Tibial nerve (tissue), 4 donors: ENCODE data around the gene CNTN6. TPM values are rescaled to one million over a fixed set of nuclear protein-coding genes. Genes with fewer than 3 reads are reported as not detected.

ENCODE experiments used
- DNase-seq, 2 donors: peaks; one replicate each; pipeline ENCODE4 v3.0.0-alpha.2; 2019; ENCODE audit warnings: low spot score in 2 of 2
- H3K27ac ChIP-seq, 4 donors: fragments of 200-600 bp; sonication (generic) in 3 of 4; one replicate each; pipeline ENCODE4 v1.5.1; 2017 to 2019; ENCODE audit warnings: mild to moderate bottlenecking in 1 of 4
- H3K27me3 ChIP-seq, 2 donors: fragments of 200-600 bp; sonication (generic) in 1 of 2; one replicate each; pipeline versions ENCODE4 v1.5.1 to v1.6.0; 2017 to 2019
- H3K36me3 ChIP-seq, 3 donors: fragments of 200-600 bp; sonication (generic); one replicate each; pipeline ENCODE4 v1.5.1; 2018 to 2019
- H3K4me1 ChIP-seq, 4 donors: fragments of 200-600 bp; sonication (generic) in 3 of 4; one replicate each; pipeline ENCODE4 v1.5.1; 2017 to 2019
- H3K4me3 ChIP-seq, 4 donors: fragments of 200-600 bp; sonication (generic) in 3 of 4; one replicate each; pipeline ENCODE4 v1.5.1; 2017 to 2019; ENCODE audit warnings: mild to moderate bottlenecking in 1 of 4, moderate library complexity in 1 of 4
- H3K9me3 ChIP-seq, 4 donors: fragments of 200-600 bp; sonication (generic) in 3 of 4; one replicate each; pipeline ENCODE4 v1.5.1; 2017 to 2019
- CTCF ChIP-seq, 5 experiments: fragments of 200-600 bp in 3 of 5; fragments of 450-650 bp in 2 of 5; sonication (generic) in 3 of 5; IDR thresholded peaks; one replicate each; pipeline ENCODE4 v1.5.1; 2016 to 2019; ENCODE audit warnings: antibody characterized with exemption in 5 of 5, mild to moderate bottlenecking in 3 of 5, moderate library complexity in 2 of 5
- EP300 ChIP-seq, 2 donors: sonication (generic); formaldehyde crosslinking; IDR thresholded peaks; one replicate each; pipeline ENCODE4 v1.6.1; 2017; ENCODE audit warnings: antibody characterized with exemption in 2 of 2, mild to moderate bottlenecking in 1 of 2
- POLR2A ChIP-seq, 2 donors: fragments of 450-650 bp; IDR thresholded peaks; one replicate each; pipeline ENCODE4 v1.6.1; 2017; ENCODE audit warnings: antibody characterized with exemption in 2 of 2, mild to moderate bottlenecking in 2 of 2, moderate library complexity in 2 of 2
- WGBS, 2 donors: methylation state at CpG; one replicate each; pipeline ENCODE4 v1.1.5; 2018; 5-methylcytosine and 5-hydroxymethylcytosine counted together
- total RNA-seq, 4 donors: library from RNA; depleted of rRNA; stranded (reverse); fragments of >200 nt; gene quantifications; one replicate each; pipeline ENCODE4 v1.1.0, GENCODE V29; 2016

Gene CNTN6
- total RNA-seq, 4 donors from 2014 or later, result 0.20 TPM; not detected in 3

- H3K36me3 ChIP-seq, result no peaks in the 10 kb centered on the region
- H3K27me3 ChIP-seq, result no peaks in the 10 kb centered on the region
- peaks cover 0 to 6% (median 0%) of the 10 kb centered on the region in 4 donors for H3K4me1 ChIP-seq
- WGBS, 2 donors, result 69 to 79% methylated on average over 2 of the region's 2 CpGs
- no peak overlapping the region for H3K4me3 ChIP-seq
- H3K27ac ChIP-seq, result no peak overlapping the region
- TF ChIP-seq CTCF (IDR thresholded peaks at IDR 0.05), result no peak
- no peak for TF ChIP-seq POLR2A (IDR thresholded peaks at IDR 0.05)
- TF ChIP-seq EP300 (IDR thresholded peaks at IDR 0.05), result no peak
- no peaks in the 10 kb centered on the region for H3K9me3 ChIP-seq
- no peak for DNase-seq
These were observed 104.2 kb downstream of the CNTN6 start for GRCh38 chr3:1197051-1197450.

GRCh38 chr3:1200371-1200770 is 107.5 kb downstream of the CNTN6 start:
- no peaks in the 10 kb centered on the region for H3K36me3 ChIP-seq
- TF ChIP-seq CTCF (IDR thresholded peaks at IDR 0.05) (no peak), POLR2A (IDR thresholded peaks at IDR 0.05) (no peak), EP300 (IDR thresholded peaks at IDR 0.05) (no peak)
- H3K9me3 ChIP-seq, result no peaks in the 10 kb centered on the region
- H3K4me1 ChIP-seq, result peaks cover 0 to 6% (median 0%) of the 10 kb centered on the region in 4 donors
- H3K4me3 ChIP-seq, result no peak overlapping the region
- 95 to 100% methylated on average over 1 of the region's 1 CpG for WGBS, 2 donors
- no peak for DNase-seq
- no peak overlapping the region for H3K27ac ChIP-seq
- no peaks in the 10 kb centered on the region for H3K27me3 ChIP-seq

- H3K4me1 ChIP-seq, result no peaks in the 10 kb centered on the region
- H3K27me3 ChIP-seq, result no peaks in the 10 kb centered on the region
- 22 to 41% methylated on average over 2 of the region's 2 CpGs for WGBS, 2 donors
- TF ChIP-seq EP300 (IDR thresholded peaks at IDR 0.05) (no peak), POLR2A (IDR thresholded peaks at IDR 0.05) (no peak), CTCF (IDR thresholded peaks at IDR 0.05) (no peak)
- no peak overlapping the region for H3K27ac ChIP-seq
- no peaks in the 10 kb centered on the region for H3K9me3 ChIP-seq
- no peak for DNase-seq
- no peak overlapping the region for H3K4me3 ChIP-seq
- H3K36me3 ChIP-seq, result no peaks in the 10 kb centered on the region
These were observed 115.1 kb downstream of the CNTN6 start for GRCh38 chr3:1207904-1208303.

- WGBS, 2 donors, result 69 to 86% methylated on average over 3 of the region's 3 CpGs
- H3K27ac ChIP-seq, result no peak overlapping the region
- no peak for TF ChIP-seq CTCF (IDR thresholded peaks at IDR 0.05)
- TF ChIP-seq EP300 (IDR thresholded peaks at IDR 0.05), result no peak
- TF ChIP-seq POLR2A (IDR thresholded peaks at IDR 0.05), result no peak
- H3K27me3 ChIP-seq, result no peaks in the 10 kb centered on the region
- no peaks in the 10 kb centered on the region for H3K4me1 ChIP-seq
- DNase-seq, result no peak
- no peak overlapping the region for H3K4me3 ChIP-seq
- H3K36me3 ChIP-seq, result no peaks in the 10 kb centered on the region
- no peaks in the 10 kb centered on the region for H3K9me3 ChIP-seq
These were observed 122.1 kb downstream of the CNTN6 start for GRCh38 chr3:1214933-1215332.

GRCh38 chr3:1216856-1217255 is 124.0 kb downstream of the CNTN6 start:
- H3K4me3 ChIP-seq, result no peak overlapping the region
- H3K4me1 ChIP-seq, result no peaks in the 10 kb centered on the region
- no peak for DNase-seq
- WGBS, 2 donors, result 39 to 42% methylated on average over 1 of the region's 1 CpG
- H3K9me3 ChIP-seq, result no peaks in the 10 kb centered on the region
- H3K36me3 ChIP-seq, result no peaks in the 10 kb centered on the region
- H3K27ac ChIP-seq, result no peak overlapping the region
- TF ChIP-seq CTCF (IDR thresholded peaks at IDR 0.05) (no peak), EP300 (IDR thresholded peaks at IDR 0.05) (no peak), POLR2A (IDR thresholded peaks at IDR 0.05) (no peak)
- H3K27me3 ChIP-seq, result no peaks in the 10 kb centered on the region
